ENCODE data around the gene PRR15.
"Not testable (repeated sequence)": the region's sequence is repeated elsewhere in the genome, so short reads cannot be mapped to it uniquely, and the experiment has no call there.

Gene PRR15

GRCh38 chr7:29563590-29564495, at the start of gene PRR15:
PRR15 (plus strand) TSS chr7:29563835; CDS start chr7:29566330, 2,495 bp downstream.
- FAIRE-seq, result no peak

GRCh38 chr7:29516491-29516890, 47.1 kb upstream of the PRR15 start:
- no peak for FAIRE-seq

- no peak for FAIRE-seq
Measured at GRCh38 chr7:29518616-29519015, 45.0 kb upstream of the PRR15 start.

GRCh38 chr7:29523728-29524127, 39.9 kb upstream of the PRR15 start:
- FAIRE-seq, result no peak

- no peak for FAIRE-seq
Measured at GRCh38 chr7:29527505-29528108, 36.0 kb upstream of the PRR15 start.

GRCh38 chr7:29528526-29528925, 35.1 kb upstream of the PRR15 start:
- not testable (repeated sequence) for FAIRE-seq

- FAIRE-seq, result no peak
Measured at GRCh38 chr7:29538389-29538788, 25.2 kb upstream of the PRR15 start.

- no peak for FAIRE-seq
Measured at GRCh38 chr7:29539471-29539870, 24.2 kb upstream of the PRR15 start.

- FAIRE-seq, result no peak
Measured at GRCh38 chr7:29547421-29547820, 16.2 kb upstream of the PRR15 start.

- FAIRE-seq, result no peak
Measured at GRCh38 chr7:29548823-29549222, 14.8 kb upstream of the PRR15 start.

- FAIRE-seq, result no peak
Measured at GRCh38 chr7:29552392-29552791, 11.2 kb upstream of the PRR15 start.

GRCh38 chr7:29555061-29555460, 8.6 kb upstream of the PRR15 start:
- no peak for FAIRE-seq

GRCh38 chr7:29556405-29557195, 7.0 kb upstream of the PRR15 start:
- no peak for FAIRE-seq

- FAIRE-seq, result no peak
Measured at GRCh38 chr7:29557954-29558353, 5.7 kb upstream of the PRR15 start.

GRCh38 chr7:29561271-29561670, 2.4 kb upstream of the PRR15 start:
- no peak for FAIRE-seq

- no peak for FAIRE-seq
Measured at GRCh38 chr7:29562307-29562706, 1.3 kb upstream of the PRR15 start.

GRCh38 chr7:29564496-29565223, 1.0 kb downstream of the PRR15 start:
- no peak for FAIRE-seq

- FAIRE-seq, result no peak
Measured at GRCh38 chr7:29565224-29565630, 1.6 kb downstream of the PRR15 start.

GRCh38 chr7:29565634-29565981, 2.0 kb downstream of the PRR15 start:
- no peak for FAIRE-seq

- FAIRE-seq, result no peak
Measured at GRCh38 chr7:29565982-29566746, 2.5 kb downstream of the PRR15 start.

GRCh38 chr7:29567174-29567573, 3.5 kb downstream of the PRR15 start:
- no peak for FAIRE-seq

- FAIRE-seq, result no peak
Measured at GRCh38 chr7:29569648-29570047, 6.0 kb downstream of the PRR15 start.
